ENCODE measurements around the gene ECM2. TPM values are rescaled to one million over a fixed set of nuclear protein-coding genes. Genes with fewer than 3 reads are reported as not detected.

Gene ECM2
- 0.16 and 0.20 TPM in 2 replicates for polyA plus RNA-seq (2012; rRNA removed)
- polyA plus RNA-seq (2012; cell fraction: cytosol; rRNA removed) = 0.25 and 0.33 TPM in 2 replicates
- polyA plus RNA-seq (2012; cell fraction: nucleus; rRNA removed) = 0.20 and 0.50 TPM in 2 replicates

- WGBS (ENCODE audit: low lambda C conversion rate) = 73% methylated on average over 7 of the region's 7 CpGs
- H3F3A ChIP-seq (replicated peaks; ENCODE audit: insufficient read depth) = no peaks in the 10 kb centered on the region
- H3K9me2 ChIP-seq = no peaks in the 10 kb centered on the region
- TF ChIP-seq RAD21 (IDR thresholded peaks at IDR 0.05; ENCODE audit: low read length) (no peak), NFIC (IDR thresholded peaks at IDR 0.05; ENCODE audit: borderline replicate concordance) (no peak), RXRA (IDR thresholded peaks at IDR 0.05; ENCODE audit: borderline replicate concordance, low read depth) (no peak), REST (IDR thresholded peaks at IDR 0.05; ENCODE audit: low read depth, low read length) (no peak), POLR2AphosphoS5 (IDR thresholded peaks at IDR 0.05; ENCODE audit: low read depth, low read length) (no peak), RFX5 (IDR thresholded peaks at IDR 0.05; ENCODE audit: low read length) (no peak), MEF2A (IDR thresholded peaks at IDR 0.05; ENCODE audit: borderline replicate concordance, low read depth) (no peak), TEAD4 (IDR thresholded peaks at IDR 0.05; ENCODE audit: borderline replicate concordance, insufficient read depth) (no peak), RCOR1 (IDR thresholded peaks at IDR 0.05; ENCODE audit: low read length) (no peak), NRF1 (IDR thresholded peaks at IDR 0.05; ENCODE audit: low read depth, low read length) (no peak), CTCF (IDR thresholded peaks at IDR 0.05) (no peak), CHD2 (IDR thresholded peaks at IDR 0.05; ENCODE audit: low read length, partially characterized antibody) (no peak), MXI1 (IDR thresholded peaks at IDR 0.05; ENCODE audit: low read depth, low read length) (no peak), TAF1 (IDR thresholded peaks at IDR 0.05; ENCODE audit: borderline replicate concordance, low read depth, low read length) (no peak), PBX3 (IDR thresholded peaks at IDR 0.05) (no peak), TCF12 (IDR thresholded peaks at IDR 0.05) (no peak), JUND (IDR thresholded peaks at IDR 0.05) (no peak), GABPA (IDR thresholded peaks at IDR 0.05; ENCODE audit: low read depth) (no peak)
- H3K27me3 ChIP-seq (ENCODE audit: insufficient read depth) = no peaks in the 10 kb centered on the region
- ChIA-PET CTCF (no interaction called here), POLR2A (interaction anchor here (0.6 kb wide), 1 partner anchor 92 kb away, joined by 4 read pairs; no protein-coding TSS in a partner anchor)
- peak within 1 kb of the TSS; percentile 47 for H2AFZ ChIP-seq (ENCODE audit: low read depth)
- peak within 1 kb of the TSS; percentile 43 to 58; a peak in 2 of 4 replicates for H3K27ac ChIP-seq (ENCODE audit: low read depth in 2 of 2, low read length in 1 of 2)
- H3K4me1 ChIP-seq (ENCODE audit: control insufficient read depth in 1 of 2, insufficient read depth in 2 of 2, low read depth in 1 of 2, low read length in 1 of 2) = peaks cover 0 to 4% of the 10 kb centered on the region in 2 experiments; a peak in 3 of 4 replicates
- H3K36me3 ChIP-seq (replicated peaks in 1 of 2; ENCODE audit: control insufficient read depth in 1 of 2, insufficient read depth in 2 of 2, low read length in 1 of 2) = no peaks in the 10 kb centered on the region
- H4K20me1 ChIP-seq (ENCODE audit: insufficient read depth) = no peaks in the 10 kb centered on the region
- no peaks in the 10 kb centered on the region for H3K9me3 ChIP-seq
- peak within 1 kb of the TSS; percentile 24; the same call in 1 of the 2 replicates for H3K9ac ChIP-seq
- no peak for DNase-seq
- peak within 1 kb of the TSS; percentile 51 for H3K4me2 ChIP-seq
- no peaks in the 10 kb centered on the region for H3K79me2 ChIP-seq (ENCODE audit: insufficient read depth)
- H3K4me3 ChIP-seq (ENCODE audit: low read depth in 2 of 2, low read length in 1 of 2) = peak within 1 kb of the TSS in 1 of 2 experiments; percentile 6; a peak in 2 of 4 replicates
These were observed at the start of gene ECM2 for GRCh38 chr9:92535940-92536850. Gene ECM2, minus strand, starts transcription at chr9:92535990. Its CDS starts 13,124 bp downstream, at chr9:92522866.

Measured in SK-N-SH (cell line).